BJ (cell line): ENCODE data around the gene TIMM10B. TPM values are rescaled to one million over a fixed set of nuclear protein-coding genes. Genes with fewer than 3 reads are reported as not detected.
"Not testable (repeated sequence)": the region's sequence is repeated elsewhere in the genome, so short reads cannot be mapped to it uniquely, and the experiment has no call there.

Source experiments
- CTCF ChIA-PET: fragments of 350-600 bp; formaldehyde crosslinking; extraction: SDS; loops from one replicate; lab custom pipeline; 2021; ENCODE audit warnings: antibody characterized with exemption, inconsistent platforms; lab: Yijun Ruan, JAX
- POLR2A ChIA-PET: fragments of 300-600 bp; sonication (Branson Sonifier 250); formaldehyde crosslinking; extraction: SDS; loops from one replicate; lab custom pipeline; 2021; ENCODE audit warnings: antibody characterized with exemption; lab: Charles Lee
- DNase-seq: peaks from one replicate; pipeline ENCODE4 v3.0.0-alpha.2; 2011; ENCODE audit warnings: low read depth
- H3K27me3 ChIP-seq: 2 replicates; pipeline ENCODE4 v1.6.0; 2011; ENCODE audit warnings: low read length; ENCODE audit not compliant: control insufficient read depth, insufficient read depth
- H3K36me3 ChIP-seq: 2 replicates; pipeline ENCODE4 v1.5.1; 2011; ENCODE audit warnings: low read length; ENCODE audit not compliant: control insufficient read depth, insufficient read depth
- H3K4me3 ChIP-seq: 2 replicates; pipeline ENCODE4 v1.5.1; 2011; ENCODE audit warnings: low read depth, mild to moderate bottlenecking, control low read depth, low read length
- CTCF ChIP-seq: IDR thresholded peaks from 2 replicates; pipeline ENCODE4 v1.5.1; 2011; ENCODE audit warnings: low read depth, mild to moderate bottlenecking, control low read depth, inconsistent platforms, low read length, moderate library complexity; ENCODE audit not compliant: insufficient read depth
- polyA plus RNA-seq: library from polyadenylated mRNA; depleted of rRNA; stranded (reverse); fragments of >200 nt; gene quantifications from 2 replicates; pipeline ENCODE4 v1.2.3, GENCODE V29; 2011

The TIMM10B gene
- polyA plus RNA-seq, 1 experiment, result 29.4 TPM

- CTCF ChIA-PET, result interaction anchor here (1.4 kb wide), 1 partner anchor 11 kb away, joined by 7 read pairs; no protein-coding TSS in a partner anchor
- Histone ChIP-seq H3K36me3 (peaks cover 2% of the 10 kb centered on the region), H3K27me3 (no peaks in the 10 kb centered on the region), H3K4me3 (no peak overlapping the region)
- DNase-seq, result no peak
- no peak for TF ChIP-seq CTCF
- POLR2A ChIA-PET, result no interaction called here
Measured at GRCh38 chr11:6520265-6520664, 39.0 kb downstream of the TIMM10B start.

- POLR2A ChIA-PET, result not testable (repeated sequence)
Measured at GRCh38 chr11:6521946-6522345, 40.6 kb downstream of the TIMM10B start.

DNA sequence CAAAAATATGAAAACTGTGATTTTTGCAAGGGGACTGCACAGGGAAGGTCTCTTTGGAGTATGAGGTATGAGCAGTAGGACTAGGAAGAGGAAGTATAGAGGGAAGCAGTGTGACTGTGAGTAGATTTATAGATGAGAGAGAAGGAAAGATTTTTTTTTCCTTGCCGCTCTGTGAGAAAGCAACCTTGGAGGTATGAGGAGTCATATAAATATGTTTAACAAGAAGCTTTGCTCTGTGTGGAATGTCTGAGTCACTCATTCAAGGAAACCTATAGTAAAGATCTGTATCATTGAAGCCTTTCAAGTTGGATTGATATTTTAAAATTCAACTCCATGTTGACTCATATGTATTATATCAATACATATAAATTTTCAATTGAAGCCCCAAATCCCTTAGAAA, 42.0 kb downstream of the TIMM10B start:
- ChIA-PET CTCF (interaction anchor here (1.4 to 3.7 kb wide), 4 partner anchors 8 to 183 kb away, joined by 3 to 15 read pairs (median 6); partner anchors contain the start of gene MRPL17), POLR2A (no interaction called here)
- H3K27me3 ChIP-seq, result no peaks in the 10 kb centered on the region
- H3K36me3 ChIP-seq, result peaks cover 2% of the 10 kb centered on the region; the same call in 1 of the 2 replicates
- no peak for DNase-seq
- TF ChIP-seq CTCF, result no peak
- H3K4me3 ChIP-seq, result no peak overlapping the region

More at GRCh38 chr11:6521946-6522345, 40.6 kb downstream of the TIMM10B start:
- not testable (repeated sequence) for H3K27me3 ChIP-seq, DNase-seq, H3K4me3 ChIP-seq, H3K36me3 ChIP-seq
- CTCF ChIA-PET, result interaction anchor here (1.4 to 3.7 kb wide), 3 partner anchors 9 to 161 kb away, joined by 3 to 15 read pairs (median 4); partner anchors contain the start of gene MRPL17

DNA sequence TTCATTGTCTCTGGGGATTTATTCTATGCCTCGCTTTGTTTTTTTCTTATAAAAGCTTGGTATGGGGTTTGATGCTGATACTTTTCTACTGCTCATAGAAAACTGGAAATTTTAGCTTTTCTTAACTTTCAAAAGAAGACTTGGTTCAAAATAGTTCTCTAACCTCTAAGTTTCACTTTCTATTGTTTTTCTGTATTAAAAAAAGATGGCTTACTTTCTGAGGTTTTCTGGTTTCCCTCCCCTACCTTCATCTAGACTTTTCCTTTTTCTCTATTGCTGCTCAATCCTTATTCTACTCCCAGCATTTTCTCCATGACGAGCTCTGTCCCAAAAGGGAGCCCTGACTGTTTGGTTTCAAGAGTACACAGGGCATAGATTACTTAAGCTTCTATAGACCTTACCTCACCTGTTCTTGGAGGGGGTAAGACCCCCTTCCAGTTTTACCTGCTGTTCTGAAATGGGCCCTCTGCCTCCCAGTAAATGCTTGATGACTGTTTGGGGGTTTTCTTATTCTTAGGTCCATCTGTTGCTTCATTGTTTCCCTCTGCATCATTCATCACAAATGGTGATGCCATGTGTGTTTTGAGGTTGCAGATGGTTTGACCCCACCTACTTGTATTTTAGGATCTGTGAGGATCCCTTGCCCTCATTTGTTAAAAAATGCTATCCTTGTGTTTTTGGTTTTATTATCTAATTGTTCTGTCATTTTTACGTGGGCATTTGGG, 45.3 kb downstream of the TIMM10B start:
- Histone ChIP-seq H3K4me3 (no peak overlapping the region), H3K36me3 (peaks cover 2% of the 10 kb centered on the region; the same call in 1 of the 2 replicates), H3K27me3 (no peaks in the 10 kb centered on the region)
- DNase-seq, result no peak
- no peak for TF ChIP-seq CTCF
- CTCF ChIA-PET, result interaction anchor here (0.6 to 2.5 kb wide), 4 partner anchors 21 to 179 kb away, joined by 3 to 13 read pairs (median 6); partner anchors contain the start of gene MRPL17
- POLR2A ChIA-PET, result interaction anchor here (0.6 kb wide), 1 partner anchor 85 kb away, joined by 3 read pairs; the partner anchor contains the start of gene TAF10

- ChIA-PET POLR2A (no interaction called here), CTCF (interaction anchor here (0.8 to 5.3 kb wide), 6 partner anchors 9 to 176 kb away, joined by 3 to 40 read pairs (median 10); partner anchors contain the start of gene MRPL17)
- H3K36me3 ChIP-seq, result peaks cover 5% of the 10 kb centered on the region; the same call in 1 of the 2 replicates
- no peak for DNase-seq
- TF ChIP-seq CTCF, result no peak
- H3K27me3 ChIP-seq, result no peaks in the 10 kb centered on the region
- no peak overlapping the region for H3K4me3 ChIP-seq
Measured at GRCh38 chr11:6529266-6529665, 48.0 kb downstream of the TIMM10B start.
